Hepatocyte (in vitro differentiated cells): ENCODE measurements around the gene SHISAL1.

Experiments used
- CTCF ChIP-seq: fragments of 200-600 bp; sonication (generic); IDR thresholded peaks from 2 replicates; pipeline ENCODE4 v1.5.1; 2016; ENCODE audit warnings: antibody characterized with exemption, mild to moderate bottlenecking; ENCODE audit not compliant: poor library complexity
- EZH2 ChIP-seq: fragments of 200-600 bp; sonication (generic); IDR thresholded peaks from 2 replicates; pipeline ENCODE4 v1.6.1; 2016; ENCODE audit warnings: antibody characterized with exemption, mild to moderate bottlenecking, borderline replicate concordance

- TF ChIP-seq CTCF (no peak), EZH2 (no peak)
Measured at GRCh38 chr22:44338906-44339305, 26.2 kb upstream of the SHISAL1 start.
